Duodenal mucosa (tissue), 2 donors: ENCODE measurements around the gene TSKS.

Experiments
- H3K27ac ChIP-seq: one replicate; pipeline ENCODE4 v1.7.0; 2013; ENCODE audit warnings: low read depth, low read length
- H3K27me3 ChIP-seq, 2 donors: one replicate each; pipeline ENCODE4 v1.7.0; 2013; ENCODE audit warnings: low read length in 2 of 2, control low read depth in 1 of 2; ENCODE audit not compliant: insufficient read depth in 2 of 2, control insufficient read depth in 1 of 2
- H3K36me3 ChIP-seq, 2 donors: one replicate each; pipeline ENCODE4 v1.7.0; 2013; ENCODE audit warnings: low read length in 2 of 2, control low read depth in 1 of 2; ENCODE audit not compliant: insufficient read depth in 2 of 2, control insufficient read depth in 1 of 2
- H3K4me1 ChIP-seq, 2 donors: one replicate each; pipeline ENCODE4 v1.7.0; 2013; ENCODE audit warnings: low read length in 2 of 2, control low read depth in 1 of 2; ENCODE audit not compliant: insufficient read depth in 2 of 2, control insufficient read depth in 1 of 2
- H3K4me3 ChIP-seq, 2 donors: one replicate each; pipeline ENCODE4 v1.7.0; 2013; ENCODE audit warnings: low read length in 2 of 2, low read depth in 1 of 2
- H3K9ac ChIP-seq, 2 donors: one replicate each; pipeline ENCODE4 v1.7.0; 2013; ENCODE audit warnings: low read length in 2 of 2, low read depth in 1 of 2
- H3K9me3 ChIP-seq, 2 donors: one replicate each; pipeline ENCODE4 v1.7.0; 2013; ENCODE audit warnings: low read length in 2 of 2, control low read depth in 1 of 2; ENCODE audit not compliant: control insufficient read depth in 1 of 2

TSKS gene

DNA sequence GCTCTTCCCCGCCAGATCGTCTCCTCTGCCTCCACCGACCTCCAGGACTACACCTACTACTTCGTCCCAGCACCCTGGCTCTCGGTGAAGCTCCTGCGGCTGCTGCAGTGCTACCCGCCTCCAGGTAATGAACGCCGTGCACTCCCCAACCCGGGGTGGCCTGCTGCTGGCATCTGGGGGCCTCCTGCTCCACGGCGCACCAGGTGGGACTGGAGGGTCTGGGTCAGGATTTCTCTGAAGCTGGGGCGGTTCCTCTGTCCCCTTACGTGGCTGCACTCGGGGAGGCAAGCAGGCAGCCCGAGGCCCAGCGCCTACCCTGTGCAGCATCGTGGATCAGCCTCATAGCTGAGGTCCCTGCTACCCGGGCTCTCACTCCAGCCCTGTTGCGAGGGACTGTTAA, 32.5 kb upstream of the TSKS start:
- H3K36me3 ChIP-seq = peaks cover 40 to 88% of the 10 kb centered on the region in 2 donors
- no peaks in the 10 kb centered on the region for H3K9me3 ChIP-seq
- H3K27ac ChIP-seq = no peak overlapping the region
- H3K4me3 ChIP-seq = no peak overlapping the region
- H3K27me3 ChIP-seq = no peaks in the 10 kb centered on the region
- no peaks in the 10 kb centered on the region for H3K4me1 ChIP-seq
- no peak overlapping the region for H3K9ac ChIP-seq

DNA sequence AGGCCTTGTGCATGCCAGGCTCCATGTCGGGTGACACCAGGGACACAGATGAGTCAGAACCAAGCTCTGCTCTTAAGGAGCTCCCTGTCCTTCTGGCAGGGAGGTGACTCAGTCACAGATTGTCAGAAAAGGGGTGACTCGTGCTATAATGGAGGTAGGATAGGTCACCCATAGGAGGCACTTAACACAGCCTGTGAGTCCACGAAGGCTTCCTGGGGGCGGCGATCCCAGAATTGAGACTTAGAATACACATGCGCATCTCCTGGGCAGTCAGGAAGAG, 30.4 kb upstream of the TSKS start:
- H3K36me3 ChIP-seq = peaks cover 34 to 84% of the 10 kb centered on the region in 2 donors
- H3K27ac ChIP-seq = no peak overlapping the region
- no peak overlapping the region for H3K9ac ChIP-seq

DNA sequence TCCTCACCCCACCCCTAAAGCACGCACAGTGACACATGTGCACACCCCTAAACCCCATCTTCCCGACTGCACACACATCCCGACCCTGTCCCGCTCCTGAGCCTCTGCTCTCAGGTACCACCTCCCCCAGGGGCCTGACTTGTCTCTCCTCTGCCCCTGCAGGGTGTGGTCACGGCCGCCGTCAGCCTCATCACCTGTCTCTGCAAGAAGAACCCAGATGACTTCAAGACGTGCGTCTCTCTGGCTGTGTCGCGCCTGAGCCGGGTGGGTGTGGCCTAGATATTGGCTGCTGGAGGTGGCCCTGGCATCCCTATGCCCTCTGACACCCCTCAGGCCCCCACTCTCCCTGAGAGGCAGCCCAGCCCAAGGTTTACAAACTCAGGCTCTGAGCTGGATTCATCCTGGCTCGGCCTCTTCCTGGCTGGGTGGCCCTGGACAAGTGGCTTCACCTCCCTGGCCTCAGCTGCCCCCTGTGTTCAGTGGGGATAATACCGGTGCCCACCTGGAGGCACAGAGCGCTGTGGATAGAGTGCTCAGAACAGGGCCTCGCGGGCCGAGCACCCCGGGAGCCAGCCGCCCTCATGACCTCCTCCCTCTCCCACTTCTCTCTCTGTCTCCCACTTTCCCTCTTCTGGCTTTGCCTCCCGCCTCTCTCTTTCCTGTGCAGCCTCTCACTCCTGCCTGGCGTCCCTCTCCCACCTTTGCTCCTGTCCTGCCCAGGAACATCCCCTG, 29.9 kb upstream of the TSKS start:
- no peaks in the 10 kb centered on the region for H3K27me3 ChIP-seq
- no peak overlapping the region for H3K4me3 ChIP-seq
- peaks cover 29 to 84% of the 10 kb centered on the region in 2 donors for H3K36me3 ChIP-seq
- no peaks in the 10 kb centered on the region for H3K4me1 ChIP-seq
- H3K9ac ChIP-seq = no peak overlapping the region
- H3K27ac ChIP-seq = no peak overlapping the region
- no peaks in the 10 kb centered on the region for H3K9me3 ChIP-seq

More for the DNA sequence above, 30.4 kb upstream of the TSKS start:
- no peaks in the 10 kb centered on the region for H3K9me3 ChIP-seq
- H3K4me3 ChIP-seq = no peak overlapping the region
- H3K4me1 ChIP-seq = no peaks in the 10 kb centered on the region
- no peaks in the 10 kb centered on the region for H3K27me3 ChIP-seq

DNA sequence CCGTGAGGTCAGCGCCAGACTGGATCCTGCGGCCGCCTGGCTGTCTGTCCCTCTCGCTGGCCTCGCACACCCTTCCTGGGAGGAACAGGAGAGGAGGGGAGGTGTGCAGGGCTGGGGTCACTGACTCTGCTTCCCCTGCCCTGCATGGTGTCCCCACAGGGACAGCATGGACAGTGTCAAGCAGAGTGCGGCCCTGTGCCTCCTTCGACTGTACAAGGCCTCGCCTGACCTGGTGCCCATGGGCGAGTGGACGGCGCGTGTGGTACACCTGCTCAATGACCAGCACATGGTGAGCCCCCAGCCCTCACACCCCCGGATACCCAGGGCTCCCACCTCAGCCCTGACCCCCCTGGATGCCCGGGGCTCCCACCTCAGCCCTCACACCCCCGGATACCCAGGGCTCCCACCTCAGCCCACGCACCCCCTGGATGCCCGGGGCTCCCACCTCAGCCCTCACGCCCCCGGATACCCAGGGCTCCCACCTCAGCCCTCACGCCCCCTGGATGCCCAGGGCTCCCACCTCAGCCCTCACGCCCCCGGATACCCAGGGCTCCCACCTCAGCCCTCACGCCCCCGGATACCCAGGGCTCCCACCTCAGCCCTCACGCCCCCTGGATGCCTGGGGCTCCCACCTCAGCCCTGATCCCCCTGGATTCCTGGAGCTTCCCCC, 28.8 kb upstream of the TSKS start:
- H3K27ac ChIP-seq = no peak overlapping the region

DNA sequence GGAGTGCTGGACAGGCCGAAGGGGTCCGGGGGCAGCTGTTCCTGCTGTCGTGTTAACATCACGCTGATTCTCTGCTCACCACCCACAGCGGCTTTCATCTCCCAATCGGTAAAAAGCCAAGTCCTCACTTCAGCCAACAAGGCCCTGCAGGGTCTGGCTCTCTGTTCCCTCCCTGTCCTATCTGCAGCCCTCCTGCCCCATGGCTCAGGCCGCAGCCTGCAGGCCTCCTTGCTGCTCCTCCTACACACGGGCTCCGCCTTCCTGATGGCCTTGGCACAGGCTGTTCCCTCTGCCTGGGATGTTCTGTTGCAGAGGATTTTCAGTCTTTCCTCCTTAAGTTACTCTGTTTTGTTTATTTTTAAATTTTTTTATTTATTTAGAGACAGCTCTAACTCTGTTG, 27.8 kb upstream of the TSKS start:
- Histone ChIP-seq H3K27ac (no peak overlapping the region), H3K4me3 (no peak overlapping the region), H3K9ac (no peak overlapping the region), H3K4me1 (peaks cover 0 to 5% of the 10 kb centered on the region in 2 donors), H3K9me3 (no peaks in the 10 kb centered on the region), H3K27me3 (no peaks in the 10 kb centered on the region), H3K36me3 (peaks cover 14 to 68% of the 10 kb centered on the region in 2 donors)

More for the DNA sequence above, 28.8 kb upstream of the TSKS start:
- H3K4me1 ChIP-seq = no peaks in the 10 kb centered on the region
- H3K9ac ChIP-seq = no peak overlapping the region
- peaks cover 24 to 78% of the 10 kb centered on the region in 2 donors for H3K36me3 ChIP-seq
- H3K27me3 ChIP-seq = no peaks in the 10 kb centered on the region
- H3K9me3 ChIP-seq = no peaks in the 10 kb centered on the region
- H3K4me3 ChIP-seq = no peak overlapping the region

DNA sequence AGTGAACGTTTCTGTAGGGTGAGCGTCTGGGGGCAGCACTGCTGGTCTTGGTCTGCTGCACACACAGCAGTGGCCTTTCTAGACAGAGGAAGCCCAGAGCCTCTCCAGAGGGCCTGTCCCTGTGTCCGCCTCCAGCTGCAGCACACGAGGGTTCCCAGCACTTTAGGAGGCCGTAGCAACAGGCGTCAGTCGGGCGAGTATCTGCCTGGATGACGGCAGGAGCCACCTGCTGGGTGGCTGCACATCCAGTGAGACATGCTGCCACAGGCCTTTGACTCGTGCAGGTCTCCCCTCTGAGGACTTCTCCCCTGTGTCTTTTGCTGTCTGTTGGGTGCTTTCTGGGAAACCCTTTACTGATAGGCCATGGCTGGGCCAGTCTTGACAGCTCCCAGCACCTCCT, 25.8 kb upstream of the TSKS start:
- Histone ChIP-seq H3K4me3 (no peak overlapping the region), H3K27ac (no peak overlapping the region), H3K36me3 (peaks cover 9 to 62% of the 10 kb centered on the region in 2 donors), H3K4me1 (peaks cover 0 to 5% of the 10 kb centered on the region in 2 donors), H3K9me3 (no peaks in the 10 kb centered on the region), H3K9ac (no peak overlapping the region), H3K27me3 (no peaks in the 10 kb centered on the region)

DNA sequence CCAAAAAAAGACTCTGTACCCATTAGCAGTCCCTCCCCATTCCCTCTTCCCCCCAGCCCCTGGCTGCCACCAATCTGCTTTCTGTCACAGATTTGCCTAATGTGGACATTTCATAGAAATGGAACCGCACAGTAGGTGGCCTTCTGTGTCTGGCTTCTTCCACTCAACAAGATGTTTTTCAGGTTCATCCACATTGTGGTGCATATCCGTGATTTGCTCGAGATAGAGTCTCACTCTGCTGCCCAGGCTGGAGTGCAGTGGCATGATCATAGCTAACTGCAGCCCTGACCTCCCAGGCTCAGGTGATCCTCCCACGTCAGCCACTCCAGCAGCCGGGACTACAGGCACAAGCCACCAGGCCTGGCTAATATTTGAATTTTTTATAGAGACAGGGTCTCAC, 24.6 kb upstream of the TSKS start:
- Histone ChIP-seq H3K9me3 (no peaks in the 10 kb centered on the region), H3K4me1 (peaks cover 0 to 5% of the 10 kb centered on the region in 2 donors), H3K27me3 (no peaks in the 10 kb centered on the region), H3K27ac (no peak overlapping the region), H3K36me3 (peaks cover 8 to 63% of the 10 kb centered on the region in 2 donors), H3K9ac (no peak overlapping the region), H3K4me3 (no peak overlapping the region)

DNA sequence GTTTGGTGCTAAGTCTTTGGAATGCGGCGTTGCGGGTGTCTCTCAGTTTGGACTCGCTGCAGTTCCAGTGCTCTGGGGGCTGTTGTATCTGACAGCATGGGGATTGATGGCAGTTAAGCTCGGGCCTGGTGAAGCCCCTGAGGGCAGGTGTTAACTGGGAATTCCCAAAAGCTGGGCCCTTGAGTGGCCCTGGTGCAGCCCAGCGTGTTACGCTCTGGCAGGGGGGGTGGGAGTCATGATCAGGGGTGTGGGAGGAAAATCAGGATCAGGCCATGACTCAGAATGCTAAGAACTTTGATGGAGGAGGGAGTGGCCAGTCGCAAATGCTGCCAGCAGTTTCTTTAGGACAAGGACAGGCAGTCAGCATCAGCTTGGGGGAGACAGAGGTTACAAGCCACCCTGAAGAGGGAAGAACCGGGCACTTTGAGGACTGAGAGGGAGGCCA, 23.3 kb upstream of the TSKS start:
- H3K9ac ChIP-seq = no peak overlapping the region
- H3K27ac ChIP-seq = no peak overlapping the region

DNA sequence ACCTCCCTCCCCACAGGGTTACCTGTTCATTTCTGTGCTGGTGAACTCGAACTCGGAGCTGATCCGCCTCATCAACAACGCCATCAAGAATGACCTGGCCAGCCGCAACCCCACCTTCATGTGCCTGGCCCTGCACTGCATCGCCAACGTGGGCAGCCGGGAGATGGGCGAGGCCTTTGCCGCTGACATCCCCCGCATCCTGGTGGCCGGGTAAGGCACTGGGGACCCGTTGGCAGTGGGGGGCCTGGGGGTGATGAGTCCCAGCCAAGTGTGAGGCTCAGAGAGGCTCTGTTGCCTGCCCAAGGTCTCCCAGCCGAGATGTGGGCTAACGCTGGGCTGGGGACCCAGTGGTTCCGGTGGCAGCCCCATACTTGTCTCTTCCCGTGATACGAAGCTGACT, 19.4 kb upstream of the TSKS start:
- no peaks in the 10 kb centered on the region for H3K9me3 ChIP-seq
- H3K4me1 ChIP-seq = peaks cover 0 to 5% of the 10 kb centered on the region in 2 donors
- H3K27me3 ChIP-seq = no peaks in the 10 kb centered on the region
- no peak overlapping the region for H3K4me3 ChIP-seq
- no peak overlapping the region for H3K9ac ChIP-seq
- peaks cover 11 to 26% of the 10 kb centered on the region in 2 donors for H3K36me3 ChIP-seq
- no peak overlapping the region for H3K27ac ChIP-seq

More for the DNA sequence above, 23.3 kb upstream of the TSKS start:
- H3K36me3 ChIP-seq = peaks cover 11 to 56% of the 10 kb centered on the region in 2 donors
- peaks cover 0 to 5% of the 10 kb centered on the region in 2 donors for H3K4me1 ChIP-seq
- H3K27me3 ChIP-seq = no peaks in the 10 kb centered on the region
- no peak overlapping the region for H3K4me3 ChIP-seq
- H3K9me3 ChIP-seq = no peaks in the 10 kb centered on the region

DNA sequence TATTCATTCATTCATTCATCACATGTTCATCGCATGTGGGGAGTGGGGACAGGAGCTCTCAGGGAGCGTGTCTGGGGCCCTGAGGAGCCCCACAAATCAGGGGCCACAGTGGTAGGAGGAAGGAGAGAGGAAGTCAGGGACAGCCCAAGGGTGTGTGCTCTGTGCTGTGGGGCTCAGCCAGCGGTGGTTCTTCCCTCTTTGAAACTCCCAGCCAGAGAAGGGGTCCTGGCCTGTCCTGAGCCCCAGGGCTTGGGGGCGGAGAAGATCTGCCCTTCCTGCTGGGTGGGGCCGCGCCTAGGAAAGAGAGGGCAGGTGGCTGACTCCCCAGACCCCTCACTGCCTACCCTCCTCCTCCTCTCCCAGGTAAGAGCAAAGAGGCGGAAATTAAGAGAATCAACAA, 18.3 kb upstream of the TSKS start:
- Histone ChIP-seq H3K36me3 (peaks cover 11 to 26% of the 10 kb centered on the region in 2 donors), H3K27me3 (no peaks in the 10 kb centered on the region), H3K27ac (no peak overlapping the region), H3K9ac (no peak overlapping the region), H3K4me1 (peaks cover 0 to 2% of the 10 kb centered on the region in 2 donors), H3K4me3 (no peak overlapping the region), H3K9me3 (no peaks in the 10 kb centered on the region)
